Thyroid gland (tissue), 4 donors: ENCODE results near the gene TSC22D1.

Source experiments
- POLR2A ChIP-seq, 2 donors: fragments of 450-650 bp; IDR thresholded peaks; one replicate each; pipeline ENCODE4 v1.6.1; 2017; ENCODE audit warnings: antibody characterized with exemption in 2 of 2, mild to moderate bottlenecking in 2 of 2, moderate library complexity in 1 of 2
- TF ChIP-seq, protein P1 (sequence below), 6 experiments: fragments of 200-600 bp in 3 of 6; fragments of 450-650 bp in 3 of 6; sonication (generic) in 3 of 6; IDR thresholded peaks; one replicate each; pipeline ENCODE4 v1.5.1; 2016 to 2019; ENCODE audit warnings: antibody characterized with exemption in 6 of 6, mild to moderate bottlenecking in 2 of 6, inconsistent platforms in 1 of 6, moderate library complexity in 1 of 6

DNA sequence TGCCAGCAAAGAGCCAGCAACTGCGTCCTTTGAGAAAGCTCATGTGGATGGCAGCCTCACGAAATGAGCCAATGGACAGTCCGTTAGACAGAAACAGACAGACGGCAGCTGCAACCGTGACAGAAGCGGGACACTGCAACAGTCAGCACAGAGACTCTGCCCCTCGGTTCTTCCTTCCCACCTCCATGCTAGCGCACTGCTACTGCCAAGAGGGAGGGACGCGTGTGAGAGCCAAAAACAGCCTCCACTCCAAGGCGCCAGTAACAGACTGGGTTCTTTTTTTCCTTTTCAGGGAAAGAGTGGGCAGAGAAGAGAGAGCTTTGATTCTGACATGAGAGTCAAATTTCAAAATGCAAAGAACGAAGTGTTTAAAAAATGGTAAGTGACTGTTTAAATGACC is 125.0 kb downstream of the TSC22D1 start:
- no peak for TF ChIP-seq POLR2A (IDR thresholded peaks at IDR 0.05)
- TF ChIP-seq, protein P1, sequence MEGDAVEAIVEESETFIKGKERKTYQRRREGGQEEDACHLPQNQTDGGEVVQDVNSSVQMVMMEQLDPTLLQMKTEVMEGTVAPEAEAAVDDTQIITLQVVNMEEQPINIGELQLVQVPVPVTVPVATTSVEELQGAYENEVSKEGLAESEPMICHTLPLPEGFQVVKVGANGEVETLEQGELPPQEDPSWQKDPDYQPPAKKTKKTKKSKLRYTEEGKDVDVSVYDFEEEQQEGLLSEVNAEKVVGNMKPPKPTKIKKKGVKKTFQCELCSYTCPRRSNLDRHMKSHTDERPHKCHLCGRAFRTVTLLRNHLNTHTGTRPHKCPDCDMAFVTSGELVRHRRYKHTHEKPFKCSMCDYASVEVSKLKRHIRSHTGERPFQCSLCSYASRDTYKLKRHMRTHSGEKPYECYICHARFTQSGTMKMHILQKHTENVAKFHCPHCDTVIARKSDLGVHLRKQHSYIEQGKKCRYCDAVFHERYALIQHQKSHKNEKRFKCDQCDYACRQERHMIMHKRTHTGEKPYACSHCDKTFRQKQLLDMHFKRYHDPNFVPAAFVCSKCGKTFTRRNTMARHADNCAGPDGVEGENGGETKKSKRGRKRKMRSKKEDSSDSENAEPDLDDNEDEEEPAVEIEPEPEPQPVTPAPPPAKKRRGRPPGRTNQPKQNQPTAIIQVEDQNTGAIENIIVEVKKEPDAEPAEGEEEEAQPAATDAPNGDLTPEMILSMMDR (IDR thresholded peaks at IDR 0.05) = no peak
